GM18517 (cell line): ENCODE data around the gene ZNF324B.
"Not testable (repeated sequence)": the region's sequence is repeated elsewhere in the genome, so short reads cannot be mapped to it uniquely, and the experiment has no call there.

ENCODE experiments used
- ATAC-seq: cut with Tn5 transposase; IDR thresholded peaks from one replicate; pipeline ENCODE4 v1.9.1; 2021; ENCODE audit warnings: mild to moderate bottlenecking, moderate library complexity; ENCODE audit not compliant: unreplicated experiment

The ZNF324B gene

DNA sequence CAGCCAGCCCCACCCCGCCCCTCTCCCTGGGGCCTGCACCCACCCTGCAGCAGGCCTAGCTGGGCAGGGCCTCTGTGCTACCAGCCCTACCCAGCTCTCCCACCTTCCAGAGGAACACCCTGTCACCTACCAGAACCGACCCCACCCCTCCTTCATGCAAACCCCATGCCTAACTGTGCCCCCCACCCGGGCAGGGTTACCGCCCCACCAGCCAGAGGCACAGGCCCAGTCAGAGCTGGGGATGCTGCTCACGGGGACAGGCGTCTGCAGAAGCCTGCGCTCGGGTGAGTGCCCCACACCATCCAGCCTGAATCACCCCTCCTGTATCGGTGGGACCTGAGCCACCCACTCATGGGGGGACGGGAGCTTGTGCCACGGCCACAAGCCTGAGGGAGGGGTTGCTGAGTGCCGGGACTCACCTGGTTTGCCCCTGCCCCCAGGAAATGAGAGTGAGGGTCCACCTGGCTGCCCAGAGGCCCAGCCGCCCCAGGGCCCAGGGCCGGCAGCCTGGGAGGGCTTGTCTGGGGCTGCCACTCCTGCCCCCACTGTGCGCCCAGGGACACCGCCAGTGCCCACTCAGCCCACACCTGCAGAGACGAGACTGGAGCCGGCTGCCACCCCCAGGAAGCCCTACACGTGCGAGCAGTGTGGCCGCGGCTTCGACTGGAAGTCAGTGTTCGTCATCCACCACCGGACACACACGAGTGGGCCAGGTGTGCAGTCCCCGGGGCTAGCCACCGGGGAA lies 28.5 kb downstream of the ZNF324B start:
- ATAC-seq: no peak

DNA sequence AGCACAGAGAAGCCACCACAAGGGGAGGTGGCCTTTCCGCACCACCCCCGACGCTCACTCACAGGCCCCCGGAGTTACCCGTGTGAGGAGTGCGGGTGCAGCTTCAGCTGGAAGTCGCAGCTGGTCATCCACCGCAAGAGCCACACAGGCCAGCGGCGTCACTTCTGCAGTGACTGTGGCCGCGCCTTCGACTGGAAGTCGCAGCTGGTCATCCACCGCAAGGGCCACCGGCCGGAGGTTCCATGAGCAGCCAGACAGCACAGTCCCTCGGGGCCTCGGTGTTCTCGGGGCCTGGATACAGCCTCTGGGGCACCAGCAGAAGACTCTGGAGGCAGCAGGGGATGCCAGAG lies 29.0 kb downstream of the ZNF324B start:
- no peak for ATAC-seq

DNA sequence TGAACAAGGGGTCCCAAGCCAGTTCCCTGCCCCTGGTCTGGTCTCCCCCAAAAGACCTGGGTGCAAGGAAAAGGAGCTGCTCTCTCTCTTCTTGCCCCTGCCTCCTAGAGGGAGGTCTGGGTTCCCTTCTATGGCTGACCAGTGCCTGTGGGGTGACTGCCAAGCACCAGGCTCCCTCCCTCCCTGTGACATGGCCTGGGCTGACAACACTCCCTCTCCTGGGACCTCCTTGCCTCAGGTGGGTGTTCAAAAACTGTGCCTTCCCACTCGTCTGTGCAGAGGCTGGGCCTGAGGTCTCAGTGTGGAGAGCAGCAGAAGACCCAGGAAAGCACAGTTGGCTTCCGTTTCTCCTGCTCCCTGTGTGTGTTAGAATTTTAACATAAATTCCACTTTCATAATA lies 29.4 kb downstream of the ZNF324B start:
- ATAC-seq: no peak

DNA sequence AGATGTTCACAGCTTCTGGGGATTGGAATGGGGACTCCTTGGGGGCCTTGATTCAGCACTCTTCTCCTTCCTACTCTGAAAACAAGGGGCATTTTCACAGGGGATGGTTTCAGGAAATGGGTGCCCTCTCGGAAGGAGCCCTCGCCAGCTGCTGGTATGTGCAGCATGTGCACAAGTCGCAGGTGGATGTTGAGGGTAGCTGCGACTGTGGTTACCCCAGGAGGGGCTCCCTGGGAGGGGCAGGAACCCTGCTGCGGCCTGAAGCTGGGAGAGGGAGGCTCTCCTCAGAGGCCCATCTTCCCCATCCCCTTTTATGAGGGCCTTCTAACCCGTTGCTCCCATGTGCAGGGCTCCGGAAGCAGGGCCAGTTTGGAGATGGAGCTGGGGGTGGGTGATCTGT lies 30.9 kb downstream of the ZNF324B start:
- ATAC-seq: no peak

DNA sequence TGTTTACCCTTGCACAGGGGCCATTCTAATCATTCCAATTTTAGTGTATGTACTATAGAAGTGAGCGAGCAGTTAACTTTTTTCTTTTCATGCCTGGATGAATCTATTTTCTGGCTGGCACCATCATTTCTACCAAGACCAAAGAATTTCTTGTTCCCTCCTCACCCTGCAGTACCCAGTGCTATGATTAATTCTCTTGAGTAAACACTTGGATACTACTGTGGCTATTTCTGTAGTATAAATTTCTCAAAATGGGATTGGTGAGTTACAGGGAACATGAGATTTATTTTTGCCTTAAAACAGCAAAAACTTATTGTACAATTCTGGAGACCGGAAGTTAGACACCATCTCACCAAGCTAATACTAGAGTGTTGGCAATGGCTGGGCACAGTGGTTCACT lies 32.4 kb downstream of the ZNF324B start:
- no peak for ATAC-seq

DNA sequence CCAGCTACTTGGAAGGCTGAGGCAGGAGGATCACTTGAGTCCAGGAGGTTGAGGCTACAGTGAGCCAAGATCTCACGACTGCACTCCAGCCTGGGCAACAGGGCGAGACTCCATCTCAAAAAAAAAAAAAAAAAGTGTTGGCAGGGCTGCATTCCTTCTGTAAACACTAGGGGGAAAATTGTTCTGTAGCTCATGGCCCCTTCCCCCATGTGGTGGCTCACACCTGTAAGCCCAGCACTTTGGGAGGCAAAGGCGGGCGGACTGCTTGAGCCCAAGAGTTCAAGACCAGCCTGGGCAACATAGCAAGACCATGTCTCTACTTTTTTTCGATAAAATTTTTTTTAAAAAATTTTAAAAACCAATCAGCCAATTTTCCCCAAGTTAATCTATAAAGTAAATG lies 32.9 kb downstream of the ZNF324B start:
- not testable (repeated sequence) for ATAC-seq

DNA sequence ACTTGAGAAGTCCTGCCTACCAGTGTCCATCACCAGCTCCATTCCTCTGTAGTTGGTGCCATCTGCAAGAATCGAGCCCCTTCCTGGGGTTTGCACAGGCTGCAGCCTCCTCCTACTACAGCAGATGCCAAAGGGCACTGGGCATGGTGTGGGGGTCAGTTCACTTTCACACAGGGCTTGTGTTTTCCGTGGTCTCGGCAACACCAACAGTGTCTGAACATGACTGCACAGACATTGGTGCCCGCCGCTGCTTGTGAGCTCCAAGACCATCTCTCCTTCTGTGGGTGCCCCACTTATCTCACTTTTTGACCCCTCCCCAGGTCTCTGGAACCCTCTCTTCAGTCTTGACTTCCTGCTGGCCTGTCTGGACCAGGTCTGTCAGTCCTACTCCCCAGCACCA lies 40.0 kb downstream of the ZNF324B start:
- no peak for ATAC-seq

DNA sequence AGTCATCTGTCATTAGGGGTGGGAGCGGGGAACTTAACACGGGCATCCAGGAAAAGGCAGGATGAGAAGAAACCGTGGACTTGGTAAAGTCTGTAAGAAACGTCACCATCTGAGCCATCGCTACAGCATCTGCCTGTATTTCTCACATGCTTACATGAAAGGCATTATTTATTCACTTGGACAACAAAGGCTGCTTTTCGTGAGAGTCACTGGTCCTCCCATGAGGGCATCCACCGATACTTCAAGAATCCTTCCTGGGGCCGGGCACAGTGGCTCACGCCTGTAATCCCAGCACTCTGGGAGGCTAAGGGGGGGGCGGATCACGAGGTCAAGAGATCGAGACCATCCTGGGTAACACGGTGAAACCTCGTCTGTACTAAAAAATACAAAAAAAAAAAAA lies 40.8 kb downstream of the ZNF324B start:
- ATAC-seq: no peak

DNA sequence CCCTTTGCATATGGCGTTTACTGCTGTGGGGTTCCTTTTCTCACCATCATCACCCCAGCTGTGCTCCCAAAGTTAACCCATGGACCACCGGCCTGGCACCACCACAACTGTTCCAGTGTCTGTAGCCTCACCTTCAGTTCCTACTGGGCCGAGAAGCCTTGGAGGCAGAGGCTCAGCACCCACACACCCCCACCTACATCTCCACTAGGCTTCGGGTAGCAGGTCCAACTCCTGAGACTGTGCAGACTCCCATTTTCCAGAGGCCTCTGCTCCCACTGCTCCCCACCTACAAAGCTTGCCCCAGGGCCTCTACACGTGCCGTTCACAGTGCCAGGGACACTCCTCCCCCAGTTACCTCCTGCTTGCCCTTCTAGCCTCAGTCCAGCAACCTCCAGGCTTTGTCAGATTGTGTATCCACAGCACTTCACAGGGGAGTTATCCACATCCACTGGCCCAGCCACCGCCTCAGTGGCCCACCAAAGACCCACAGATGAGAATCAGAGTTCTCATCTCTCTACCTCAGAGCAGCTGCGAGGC lies 46.3 kb downstream of the ZNF324B start:
- no peak for ATAC-seq

DNA sequence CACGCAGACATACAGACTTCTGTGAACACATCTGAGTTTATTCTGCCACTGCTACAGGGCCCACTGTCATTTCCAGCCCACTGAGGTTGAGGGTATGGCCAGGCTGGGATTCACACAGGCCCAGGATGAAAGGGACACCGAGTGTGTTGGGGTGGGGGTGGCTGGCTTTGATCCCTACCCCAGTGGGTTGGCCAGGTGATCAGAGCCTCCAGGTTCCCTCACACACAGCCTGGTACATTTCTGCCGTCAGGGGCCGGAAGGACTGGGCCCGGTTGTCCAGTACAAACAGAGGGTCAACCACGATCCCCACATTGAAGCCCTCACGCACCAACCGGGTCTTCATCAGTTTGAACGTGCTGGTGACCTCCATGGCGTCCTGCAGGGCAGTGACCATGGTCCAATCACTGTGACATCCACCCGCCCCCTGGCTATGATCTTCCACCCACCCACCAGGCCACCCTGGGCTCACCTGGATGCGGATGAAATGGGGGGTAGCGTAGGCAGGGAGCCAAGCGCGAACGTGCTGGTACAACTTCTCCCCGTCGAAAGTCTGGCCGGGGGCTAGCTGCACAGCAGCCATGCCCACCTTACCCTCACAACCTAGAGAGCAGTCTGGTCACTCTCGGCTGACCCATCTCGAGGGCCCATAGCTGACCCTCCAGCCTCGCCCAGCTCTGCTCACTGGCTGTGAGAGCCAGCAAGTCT lies 47.0 kb downstream of the ZNF324B start:
- no peak for ATAC-seq

DNA sequence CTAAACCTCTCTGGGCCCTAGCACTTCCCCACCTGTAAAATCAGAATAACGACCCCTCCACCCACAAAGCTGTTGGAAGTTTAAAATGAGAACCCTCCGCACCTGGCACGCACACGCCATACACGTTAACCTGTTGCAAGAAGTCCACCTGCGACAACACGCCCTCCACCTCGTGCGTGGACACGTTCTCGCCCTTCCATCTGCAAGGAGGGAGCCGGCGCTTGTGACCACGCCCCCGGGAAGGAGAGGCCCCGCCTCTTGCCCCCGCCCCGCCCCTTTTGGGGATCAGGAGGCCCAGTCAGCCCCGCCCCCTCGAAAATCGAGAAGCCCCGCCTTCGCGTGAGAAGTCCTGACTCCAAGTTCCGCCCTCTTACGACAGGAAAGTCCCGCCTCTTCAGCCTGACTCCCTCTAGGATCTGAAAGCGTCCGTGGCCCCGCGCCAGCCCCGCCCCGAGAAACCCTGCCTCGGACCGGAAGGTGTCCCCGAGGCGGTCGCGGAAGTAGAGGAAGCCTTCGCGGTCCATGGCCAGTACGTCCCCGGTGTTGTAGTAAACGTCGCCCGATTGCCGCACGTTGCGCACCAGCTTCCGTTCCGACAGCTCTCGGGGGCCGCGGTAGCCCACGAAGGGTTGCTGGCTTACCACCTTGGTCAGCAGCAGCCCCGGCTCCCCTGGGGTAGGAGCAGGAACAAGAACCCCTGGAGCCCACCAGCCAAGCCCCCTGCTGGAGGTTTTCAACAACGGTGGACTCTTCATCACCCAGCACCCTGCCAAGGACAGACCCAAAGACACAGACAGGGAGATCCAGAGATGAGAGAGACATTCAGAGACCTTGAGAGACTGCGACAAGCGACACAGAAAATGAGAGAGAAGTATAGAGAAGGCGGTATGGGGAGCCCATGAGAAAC lies 47.9 kb downstream of the ZNF324B start:
- peak; percentile 85 for ATAC-seq

DNA sequence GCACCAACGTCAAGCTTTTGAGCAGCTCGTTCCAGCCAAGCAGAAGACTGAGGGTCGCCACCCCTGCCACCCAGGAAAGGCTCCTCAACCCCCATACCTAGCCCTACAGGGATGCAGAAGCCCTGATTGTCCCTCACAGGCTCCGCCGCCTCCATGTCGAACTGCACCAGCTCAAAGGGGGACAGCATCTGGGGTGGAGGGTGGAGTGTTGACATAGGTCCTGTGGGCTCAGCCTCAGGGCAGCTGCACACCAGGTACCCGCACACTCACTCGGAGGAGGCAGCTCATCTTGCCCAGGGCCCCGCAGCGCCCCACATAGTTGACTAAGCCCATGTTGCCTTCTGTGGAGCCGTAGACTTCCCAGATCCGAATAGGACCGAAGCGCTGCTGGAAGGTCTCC lies 48.8 kb downstream of the ZNF324B start:
- ATAC-seq: no peak
